ENCODE data around the gene FOXC2. TPM values are rescaled to one million over a fixed set of nuclear protein-coding genes. Genes with fewer than 3 reads are reported as not detected.

Gene FOXC2
- polyA plus RNA-seq, 3 donors = not detected

DNA sequence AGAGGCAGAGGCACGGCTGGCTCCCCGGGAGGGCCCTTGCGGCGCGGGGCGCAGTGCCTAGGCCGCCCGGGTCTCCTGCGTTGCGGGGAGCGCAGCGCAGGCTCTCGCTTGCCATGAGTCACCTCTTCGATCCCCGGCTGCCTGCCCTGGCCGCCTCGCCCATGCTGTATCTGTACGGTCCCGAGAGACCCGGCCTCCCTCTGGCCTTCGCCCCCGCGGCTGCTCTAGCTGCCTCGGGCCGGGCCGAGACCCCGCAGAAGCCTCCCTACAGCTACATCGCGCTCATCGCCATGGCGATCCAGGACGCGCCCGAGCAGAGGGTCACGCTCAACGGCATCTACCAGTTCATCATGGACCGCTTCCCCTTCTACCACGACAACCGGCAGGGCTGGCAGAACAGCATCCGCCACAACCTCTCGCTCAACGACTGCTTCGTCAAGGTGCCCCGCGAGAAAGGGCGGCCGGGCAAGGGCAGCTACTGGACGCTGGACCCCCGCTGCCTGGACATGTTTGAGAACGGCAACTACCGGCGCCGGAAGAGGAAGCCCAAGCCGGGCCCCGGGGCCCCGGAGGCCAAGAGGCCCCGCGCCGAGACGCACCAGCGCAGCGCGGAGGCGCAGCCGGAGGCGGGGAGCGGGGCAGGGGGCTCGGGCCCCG lies 12.1 kb downstream of the FOXC2 start:
- H3K4me3 Mint-ChIP-seq = peak overlapping the region in 1 of 2 donors; percentile 77
- DNase-seq = no peak
- peaks cover 0 to 11% (median 5%) of the 10 kb centered on the region in 7 donors for H3K9me3 Mint-ChIP-seq
- no peaks in the 10 kb centered on the region for H3K36me3 ChIP-seq (replicated peaks in 1 of 2; ENCODE audit: control insufficient read depth in 1 of 2, insufficient read depth in 2 of 2, low read length in 2 of 2)
- H3K27me3 ChIP-seq (ENCODE audit: control insufficient read depth in 2 of 2, insufficient read depth in 2 of 2, low read length in 2 of 2) = peaks cover 36 to 76% of the 10 kb centered on the region in 2 donors
- WGBS (ENCODE audit: insufficient coverage) = 4% methylated on average over 69 of the region's 69 CpGs
- intact Hi-C loops (cut with micrococcal nuclease) = no loop called here
- no peaks in the 10 kb centered on the region for H4K20me1 ChIP-seq (ENCODE audit: insufficient read depth, low read length)
- H3K36me3 Mint-ChIP-seq = peaks cover 0 to 6% of the 10 kb centered on the region in 2 donors
- no peak overlapping the region for H3K27ac Mint-ChIP-seq
- H3K27me3 Mint-ChIP-seq (ENCODE audit: low read depth in 3 of 3) = peaks cover 74 to 83% (median 78%) of the 10 kb centered on the region in 3 donors
- H3K79me2 ChIP-seq (ENCODE audit: insufficient read depth, low read length) = no peaks in the 10 kb centered on the region
- no peak overlapping the region for H3K27ac ChIP-seq (ENCODE audit: low read depth in 1 of 2, low read length in 2 of 2)
- H2AFZ ChIP-seq (ENCODE audit: insufficient read depth, low read depth, low read length, poor library complexity, severe bottlenecking) = no peak overlapping the region
- TF ChIP-seq CTCF (IDR thresholded peaks at IDR 0.05) = no peak
- H3K9me3 ChIP-seq (replicated peaks in 1 of 2; ENCODE audit: control insufficient read depth in 1 of 2, insufficient read depth in 1 of 2, low read length in 2 of 2) = peaks cover 7 to 11% of the 10 kb centered on the region in 2 donors
- H3K4me1 ChIP-seq (ENCODE audit: control insufficient read depth in 1 of 2, insufficient read depth in 2 of 2, low read length in 2 of 2) = peaks cover 12 to 17% of the 10 kb centered on the region in 2 donors
- H3K4me3 ChIP-seq (replicated peaks in 1 of 3; ENCODE audit: low read depth in 2 of 3, low read length in 3 of 3) = no peak overlapping the region
- H3K9ac ChIP-seq (ENCODE audit: insufficient read depth, low read length, poor library complexity, severe bottlenecking) = no peak overlapping the region
- H3K4me1 Mint-ChIP-seq = peaks cover 13% of the 10 kb centered on the region
- no peak overlapping the region for H3K4me2 ChIP-seq (replicated peaks; ENCODE audit: extremely low read depth, low read length, poor library complexity, severe bottlenecking)

DNA sequence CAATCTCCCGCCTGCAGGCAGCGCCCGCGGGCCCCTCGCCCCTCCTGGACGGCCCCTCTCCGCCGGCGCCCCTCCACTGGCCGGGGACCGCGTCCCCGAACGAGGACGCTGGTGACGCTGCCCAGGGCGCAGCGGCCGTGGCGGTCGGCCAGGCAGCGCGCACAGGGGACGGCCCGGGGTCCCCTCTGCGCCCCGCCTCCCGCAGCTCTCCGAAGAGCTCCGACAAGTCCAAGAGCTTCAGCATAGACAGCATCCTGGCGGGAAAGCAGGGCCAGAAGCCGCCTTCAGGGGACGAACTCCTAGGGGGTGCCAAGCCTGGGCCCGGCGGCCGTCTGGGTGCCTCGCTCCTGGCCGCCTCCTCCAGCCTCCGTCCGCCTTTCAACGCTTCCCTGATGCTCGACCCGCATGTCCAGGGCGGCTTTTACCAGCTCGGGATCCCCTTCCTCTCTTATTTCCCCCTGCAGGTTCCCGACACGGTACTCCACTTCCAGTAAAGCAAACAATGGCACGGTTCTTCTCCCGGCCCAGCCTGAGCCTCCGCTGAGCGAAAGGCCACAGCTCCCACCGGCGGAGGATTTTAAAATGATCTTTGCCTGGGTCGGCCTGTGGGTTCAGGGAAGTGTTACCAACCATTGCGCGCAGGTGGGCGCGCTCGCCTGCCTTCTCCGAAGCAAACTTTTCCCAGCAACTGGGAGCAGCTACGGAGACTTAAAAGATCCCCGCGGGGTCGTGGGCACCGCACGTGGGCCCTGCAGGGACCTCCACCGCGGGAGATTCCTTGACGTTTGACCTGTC lies 12.8 kb downstream of the FOXC2 start:
- Histone ChIP-seq H3K4me2 (replicated peaks; ENCODE audit: extremely low read depth, low read length, poor library complexity, severe bottlenecking) (no peak overlapping the region), H3K4me3 (replicated peaks in 1 of 3; ENCODE audit: low read depth in 2 of 3, low read length in 3 of 3) (no peak overlapping the region)

More for the DNA sequence above, 12.8 kb downstream of the FOXC2 start:
- Mint-ChIP-seq H3K4me1 (peaks cover 13% of the 10 kb centered on the region), H3K27me3 (ENCODE audit: low read depth in 3 of 3) (peaks cover 71 to 76% (median 72%) of the 10 kb centered on the region in 3 donors), H3K4me3 (peak overlapping the region in 1 of 2 donors; percentile 80), H3K36me3 (peaks cover 0 to 6% of the 10 kb centered on the region in 2 donors), H3K27ac (no peak overlapping the region), H3K9me3 (peaks cover 0 to 11% (median 5%) of the 10 kb centered on the region in 7 donors)
- WGBS (ENCODE audit: insufficient coverage) = 14% methylated on average over 69 of the region's 69 CpGs
- H3K36me3 ChIP-seq (replicated peaks in 1 of 2; ENCODE audit: control insufficient read depth in 1 of 2, insufficient read depth in 2 of 2, low read length in 2 of 2) = no peaks in the 10 kb centered on the region
- no peaks in the 10 kb centered on the region for H3K79me2 ChIP-seq (ENCODE audit: insufficient read depth, low read length)
- H2AFZ ChIP-seq (ENCODE audit: insufficient read depth, low read depth, low read length, poor library complexity, severe bottlenecking) = no peak overlapping the region
- no peak overlapping the region for H3K9ac ChIP-seq (ENCODE audit: insufficient read depth, low read length, poor library complexity, severe bottlenecking)
- no peak for DNase-seq
- H3K4me1 ChIP-seq (ENCODE audit: control insufficient read depth in 1 of 2, insufficient read depth in 2 of 2, low read length in 2 of 2) = peaks cover 12 to 17% of the 10 kb centered on the region in 2 donors
- intact Hi-C loops (cut with micrococcal nuclease) = no loop called here
- H3K27ac ChIP-seq (ENCODE audit: low read depth in 1 of 2, low read length in 2 of 2) = no peak overlapping the region
- peaks cover 36 to 69% of the 10 kb centered on the region in 2 donors for H3K27me3 ChIP-seq (ENCODE audit: control insufficient read depth in 2 of 2, insufficient read depth in 2 of 2, low read length in 2 of 2)
- H3K9me3 ChIP-seq (replicated peaks in 1 of 2; ENCODE audit: control insufficient read depth in 1 of 2, insufficient read depth in 1 of 2, low read length in 2 of 2) = peaks cover 7 to 11% of the 10 kb centered on the region in 2 donors
- TF ChIP-seq CTCF (IDR thresholded peaks at IDR 0.05) = no peak
- no peaks in the 10 kb centered on the region for H4K20me1 ChIP-seq (ENCODE audit: insufficient read depth, low read length)

All from CD14-positive monocyte (primary cell).